Endothelial cell of umbilical vein (primary cell): ENCODE measurements around the gene L3MBTL4. TPM values are rescaled to one million over a fixed set of nuclear protein-coding genes. Genes with fewer than 3 reads are reported as not detected.

ENCODE experiments used
- BruUV-seq: library from RNA; stranded (reverse); fragments of 400-500 nt; replicated peaks from 2 replicates; lab custom pipeline; 2021; lab: Mats Ljungman, UMichigan
- CTCF ChIA-PET: fragments of 300-600, 350-600 bp; sonication (Branson Sonifier 250); formaldehyde crosslinking; loops from one replicate; lab custom pipeline; 2021; ENCODE audit warnings: antibody characterized with exemption, inconsistent platforms; lab: Charles Lee
- POLR2A ChIA-PET: fragments of 300-600, 350-600 bp; sonication (Branson Sonifier 250); formaldehyde crosslinking; loops from one replicate; lab custom pipeline; 2021; ENCODE audit warnings: antibody characterized with exemption, inconsistent platforms; lab: Charles Lee
- DNase-seq: peaks from one replicate; pipeline ENCODE4 v3.0.0-alpha.2; 2011; ENCODE audit warnings: low read depth, low spot score
- FAIRE-seq: peaks from 2 replicates; lab custom pipeline; 2011; peaks lifted over from hg19 to GRCh38; lab: Jason Lieb, UNC
- H2AFZ ChIP-seq: 2 replicates; pipeline ENCODE4 v1.6.0; 2012; ENCODE audit warnings: low read depth, low read length, control low read depth, inconsistent platforms
- H3K27ac ChIP-seq: 2 replicates; pipeline ENCODE4 v1.5.1; 2011; ENCODE audit warnings: low read depth, mild to moderate bottlenecking, control low read depth, low read length, moderate library complexity; ENCODE audit not compliant: insufficient read depth
- H3K27me3 ChIP-seq, 2 experiments: 2 replicates each; pipeline versions ENCODE4 v1.6.0 to v1.6.1; 2011; ENCODE audit warnings: low read length in 2 of 2, mixed read lengths in 1 of 2; ENCODE audit not compliant: control insufficient read depth in 2 of 2, insufficient read depth in 2 of 2
- H3K36me3 ChIP-seq, 2 experiments: 2 replicates in 1 of 2; 3 replicates in 1 of 2; pipeline ENCODE4 v1.5.1; 2011; ENCODE audit warnings: low read length in 2 of 2, mild to moderate bottlenecking in 1 of 2, moderate library complexity in 1 of 2; ENCODE audit not compliant: control insufficient read depth in 2 of 2, insufficient read depth in 2 of 2; ENCODE audit errors: extremely low read depth in 1 of 2
- H3K4me1 ChIP-seq: 3 replicates; pipeline ENCODE4 v1.5.1; 2011; ENCODE audit warnings: mild to moderate bottlenecking, low read length; ENCODE audit not compliant: control insufficient read depth, insufficient read depth; ENCODE audit errors: extremely low read depth
- H3K4me2 ChIP-seq: 2 replicates; pipeline ENCODE4 v1.6.1; 2011; ENCODE audit warnings: low read length, control low read depth, mixed read lengths; ENCODE audit not compliant: insufficient read depth
- H3K4me3 ChIP-seq, 3 experiments: fragments of 200-600 bp in 1 of 3; sonication (generic), shearing (Covaris generic) in 1 of 3; replicated peaks in 1 of 3; 2 replicates each; pipeline ENCODE4 v1.5.1; 2011 to 2016; ENCODE audit warnings: control low read depth in 3 of 3, low read length in 3 of 3, mild to moderate bottlenecking in 2 of 3, inconsistent platforms in 1 of 3, low read depth in 1 of 3, moderate library complexity in 1 of 3; ENCODE audit not compliant: insufficient read depth in 1 of 3
- H3K79me2 ChIP-seq: 2 replicates; pipeline ENCODE4 v1.6.0; 2012; ENCODE audit warnings: low read length, inconsistent platforms; ENCODE audit not compliant: control insufficient read depth, insufficient read depth
- H3K9ac ChIP-seq: replicated peaks from 2 replicates; pipeline ENCODE3; 2011; ENCODE audit warnings: low read length, control low read depth; ENCODE audit not compliant: insufficient read depth; ENCODE audit errors: extremely low read depth
- H3K9me1 ChIP-seq: replicated peaks from 3 replicates; pipeline ENCODE4 v1.6.0; 2011; ENCODE audit warnings: mild to moderate bottlenecking, low read length; ENCODE audit not compliant: control insufficient read depth, insufficient read depth; ENCODE audit errors: extremely low read depth
- H3K9me3 ChIP-seq: replicated peaks from 2 replicates; pipeline ENCODE4 v1.5.1; 2012; ENCODE audit warnings: low read length, inconsistent platforms; ENCODE audit not compliant: control insufficient read depth, insufficient read depth
- H4K20me1 ChIP-seq: replicated peaks from 2 replicates; pipeline ENCODE3; 2011; ENCODE audit warnings: mild to moderate bottlenecking, low read length; ENCODE audit not compliant: control insufficient read depth, insufficient read depth; ENCODE audit errors: extremely low read depth
- FOS ChIP-seq: IDR thresholded peaks from 2 replicates; pipeline ENCODE4 v1.6.1; 2011; ENCODE audit warnings: mild to moderate bottlenecking, low read length, moderate library complexity, borderline replicate concordance; ENCODE audit not compliant: insufficient read depth
- POLR2AphosphoS5 ChIP-seq: IDR thresholded peaks from 2 replicates; pipeline ENCODE4 v1.6.1; 2012; ENCODE audit warnings: low read depth, mild to moderate bottlenecking, control low read depth, low read length, moderate library complexity; ENCODE audit not compliant: insufficient read depth
- dilution Hi-C: fragments of 300-500 bp; cut with MboI; formaldehyde crosslinking; loops from one replicate; pipeline ENCODE4 v1.15.0; 2019; ENCODE audit warnings: low sequenced_read_pairs; ENCODE audit not compliant: extremely low pct_ligation_motif_present
- intact Hi-C: fragments of 100-400 bp; cut with micrococcal nuclease; formaldehyde crosslinking; loops from one replicate; pipeline ENCODE4 v1.10.0; 2022
- polyA plus RNA-seq, 4 experiments: library from polyadenylated mRNA; depleted of rRNA in 3 of 4; stranded (reverse) in 3 of 4; unstranded in 1 of 4; fragments of >200 nt; gene quantifications; 2 replicates each; pipeline versions ENCODE4 v1.2.1 to v1.2.3, GENCODE V29; 2011 to 2012; ENCODE audit warnings: missing spikeins in 1 of 4
- total RNA-seq: library from RNA; stranded (reverse); gene quantifications from 2 replicates; pipeline ENCODE4 v1.2.3, GENCODE V29; 2021
- TF ChIP-seq, protein P1 (sequence below), 2 donors: IDR thresholded peaks; 1 replicate in 1 of 2; 2 replicates in 1 of 2; pipeline ENCODE4 v1.5.1; 2011; ENCODE audit warnings: low read length in 2 of 2, mild to moderate bottlenecking in 2 of 2, moderate library complexity in 2 of 2, control low read depth in 1 of 2, inconsistent platforms in 1 of 2, low read depth in 1 of 2; ENCODE audit not compliant: insufficient read depth in 1 of 2; ENCODE audit errors: extremely low read depth in 1 of 2
- TF ChIP-seq, protein P2 (sequence below): IDR thresholded peaks from 2 replicates; pipeline ENCODE4 v1.6.1; 2011; ENCODE audit not compliant: insufficient read depth, insufficient read length

The L3MBTL4 gene
- total and polyA plus RNA-seq, 2 donors (not counting 3 experiments of a cell fraction or from before 2014, with no cell fraction given), result 0.80 TPM; not detected in 1

DNA sequence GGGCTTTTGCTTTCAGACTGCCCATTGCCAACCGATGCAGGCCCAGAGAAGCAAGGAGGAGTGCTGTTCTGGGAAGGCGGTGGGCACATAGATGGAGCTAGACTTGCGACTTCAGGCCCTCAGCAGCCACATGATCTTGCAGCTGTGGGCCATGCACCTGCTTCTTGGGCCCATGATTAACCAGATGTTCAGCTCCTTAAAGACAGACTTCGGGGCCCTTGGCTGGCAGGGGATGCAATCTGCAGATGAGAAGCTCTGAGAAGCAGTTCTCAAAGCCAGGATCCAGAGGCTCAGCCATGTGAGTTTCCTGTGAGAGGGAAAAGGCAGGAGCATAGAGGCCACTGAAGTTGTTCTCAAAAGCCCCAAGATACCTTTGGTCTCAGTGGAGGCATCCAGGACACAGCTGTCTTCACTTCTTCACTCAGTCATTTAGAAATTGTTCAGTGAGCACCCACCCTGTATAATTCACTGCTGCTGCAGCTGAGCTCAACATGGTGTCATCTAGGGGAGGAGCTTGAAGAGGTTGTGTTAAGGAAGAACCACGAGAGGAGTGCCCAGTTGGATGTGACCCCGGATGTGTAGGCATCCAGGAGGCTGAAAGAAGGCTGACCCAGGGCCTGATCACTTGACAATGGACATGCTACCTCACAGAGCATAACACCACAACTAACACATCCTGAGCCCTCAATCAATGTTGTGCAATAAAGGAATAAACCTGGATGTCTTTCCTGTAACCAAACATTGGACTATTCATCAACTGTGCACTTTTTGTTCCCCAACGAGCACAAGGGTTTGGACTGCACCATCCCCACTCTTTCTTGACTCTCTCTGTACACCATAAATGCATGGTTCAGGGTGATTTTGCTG lies 474.7 kb downstream of the L3MBTL4 start:
- CTCF ChIA-PET, result no interaction called here
- Histone ChIP-seq H3K4me1 (no peaks in the 10 kb centered on the region), H3K9me3 (no peaks in the 10 kb centered on the region), H3K27me3 (no peaks in the 10 kb centered on the region), H3K36me3 (no peaks in the 10 kb centered on the region), H2AFZ (no peak overlapping the region), H3K79me2 (no peaks in the 10 kb centered on the region), H3K9ac (no peak overlapping the region), H3K4me3 (no peak overlapping the region), H3K27ac (no peak overlapping the region), H3K4me2 (no peak overlapping the region), H4K20me1 (no peaks in the 10 kb centered on the region), H3K9me1 (no peaks in the 10 kb centered on the region)
- no peak for TF ChIP-seq POLR2AphosphoS5
- TF ChIP-seq, protein P1, sequence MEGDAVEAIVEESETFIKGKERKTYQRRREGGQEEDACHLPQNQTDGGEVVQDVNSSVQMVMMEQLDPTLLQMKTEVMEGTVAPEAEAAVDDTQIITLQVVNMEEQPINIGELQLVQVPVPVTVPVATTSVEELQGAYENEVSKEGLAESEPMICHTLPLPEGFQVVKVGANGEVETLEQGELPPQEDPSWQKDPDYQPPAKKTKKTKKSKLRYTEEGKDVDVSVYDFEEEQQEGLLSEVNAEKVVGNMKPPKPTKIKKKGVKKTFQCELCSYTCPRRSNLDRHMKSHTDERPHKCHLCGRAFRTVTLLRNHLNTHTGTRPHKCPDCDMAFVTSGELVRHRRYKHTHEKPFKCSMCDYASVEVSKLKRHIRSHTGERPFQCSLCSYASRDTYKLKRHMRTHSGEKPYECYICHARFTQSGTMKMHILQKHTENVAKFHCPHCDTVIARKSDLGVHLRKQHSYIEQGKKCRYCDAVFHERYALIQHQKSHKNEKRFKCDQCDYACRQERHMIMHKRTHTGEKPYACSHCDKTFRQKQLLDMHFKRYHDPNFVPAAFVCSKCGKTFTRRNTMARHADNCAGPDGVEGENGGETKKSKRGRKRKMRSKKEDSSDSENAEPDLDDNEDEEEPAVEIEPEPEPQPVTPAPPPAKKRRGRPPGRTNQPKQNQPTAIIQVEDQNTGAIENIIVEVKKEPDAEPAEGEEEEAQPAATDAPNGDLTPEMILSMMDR (IDR thresholded peaks at IDR 0.05; ENCODE audit: extremely low read depth in 1 of 2, insufficient read depth in 1 of 2, low read depth in 1 of 2, low read length in 2 of 2), result no peak
- TF ChIP-seq FOS, result no peak
- TF ChIP-seq, protein P2, sequence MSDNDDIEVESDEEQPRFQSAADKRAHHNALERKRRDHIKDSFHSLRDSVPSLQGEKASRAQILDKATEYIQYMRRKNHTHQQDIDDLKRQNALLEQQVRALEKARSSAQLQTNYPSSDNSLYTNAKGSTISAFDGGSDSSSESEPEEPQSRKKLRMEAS, result no peak
- POLR2A ChIA-PET, result no interaction called here
- FAIRE-seq, result no peak
- no TSS peak for BruUV-seq
- no peak for DNase-seq
- intact Hi-C loops (no loop called here), dilution Hi-C loops (no loop called here)
